RPMI8226 (cell line): ENCODE results near the gene NOS1.
"Not testable (repeated sequence)": the region's sequence is repeated elsewhere in the genome, so short reads cannot be mapped to it uniquely, and the experiment has no call there.

Experiments
- DNase-seq: peaks from one replicate; pipeline ENCODE4 v3.0.0-alpha.2; 2015

Gene NOS1

GRCh38 chr12:117361347-117361751, at the start of gene NOS1:
NOS1 (minus strand) TSS chr12:117361626; CDS start chr12:117331069, 30,557 bp downstream.
- DNase-seq = no peak

- no peak for DNase-seq
These were observed 47.9 kb upstream of the NOS1 start for GRCh38 chr12:117409286-117409685.

- no peak for DNase-seq
These were observed 46.9 kb upstream of the NOS1 start for GRCh38 chr12:117408161-117408791.

DNA sequence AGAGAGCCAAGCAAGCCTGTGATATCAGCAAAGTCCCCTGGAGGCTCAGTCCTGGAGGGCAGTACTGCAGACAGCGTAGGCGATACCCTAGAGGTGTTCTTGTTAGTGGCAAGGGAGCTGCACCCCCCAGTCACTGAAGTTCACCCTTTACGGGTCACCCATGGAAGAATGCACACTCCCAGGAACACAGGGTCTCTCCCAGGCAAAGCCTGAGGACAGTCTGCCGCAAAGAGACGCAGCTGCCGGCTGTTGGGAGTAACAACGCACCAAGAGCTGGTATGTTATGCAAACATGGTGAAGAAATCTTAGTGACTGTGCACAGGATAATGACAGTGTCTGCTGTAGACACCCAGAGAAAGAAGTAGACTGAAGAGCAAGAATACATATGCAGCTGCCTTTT, 43.5 kb upstream of the NOS1 start:
- no peak for DNase-seq

GRCh38 chr12:117404203-117404853, 42.9 kb upstream of the NOS1 start:
- DNase-seq = no peak

DNA sequence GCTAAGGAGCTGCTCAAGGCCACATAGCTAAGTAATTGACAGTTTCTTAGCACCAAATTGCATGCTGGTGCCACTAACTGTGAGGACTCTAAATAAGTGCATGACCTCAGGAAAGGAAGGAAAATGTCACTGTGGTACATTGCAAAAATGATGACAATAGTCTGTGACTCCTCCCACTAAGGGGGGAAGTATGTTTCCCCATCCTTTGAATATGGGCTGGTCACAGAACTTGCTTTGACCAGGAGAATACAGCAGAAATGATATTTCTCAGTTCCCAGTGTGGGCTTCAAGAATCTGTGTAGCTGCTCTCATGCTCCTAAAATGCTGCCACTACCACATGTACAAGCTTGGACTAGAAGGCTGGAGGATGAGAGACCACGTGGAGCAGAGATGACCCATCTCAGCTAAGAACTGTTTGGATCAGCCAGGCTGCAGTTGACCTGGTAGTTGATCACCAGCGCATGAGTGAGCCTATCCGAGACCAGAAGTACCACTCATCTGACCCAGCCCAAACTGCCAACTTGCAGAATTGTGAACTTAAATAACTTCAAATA, 42.2 kb upstream of the NOS1 start:
- no peak for DNase-seq

GRCh38 chr12:117402363-117402762, 40.9 kb upstream of the NOS1 start:
- DNase-seq = no peak

GRCh38 chr12:117400912-117401311, 39.5 kb upstream of the NOS1 start:
- DNase-seq = no peak

- DNase-seq = not testable (repeated sequence)
These were observed 37.1 kb upstream of the NOS1 start for GRCh38 chr12:117398482-117398881.

DNA sequence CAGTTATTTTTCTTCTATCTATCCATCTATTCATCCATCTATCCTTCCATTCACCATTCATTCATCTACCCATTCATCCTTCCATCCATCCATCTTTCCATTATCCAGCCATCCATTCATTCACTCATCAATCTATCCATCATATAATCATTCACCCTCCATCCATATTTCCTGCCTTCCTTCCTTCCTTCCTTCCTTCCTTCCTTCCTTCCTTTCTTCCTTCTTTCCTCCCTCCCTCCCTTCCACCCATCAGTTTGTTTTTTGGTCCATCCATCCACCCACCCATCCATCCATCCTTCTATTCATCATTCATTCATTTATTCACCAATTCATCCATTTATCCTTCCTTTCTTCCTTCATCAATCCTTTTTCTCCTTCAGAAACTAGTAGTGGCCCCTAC, 34.3 kb upstream of the NOS1 start:
- DNase-seq = no peak

DNA sequence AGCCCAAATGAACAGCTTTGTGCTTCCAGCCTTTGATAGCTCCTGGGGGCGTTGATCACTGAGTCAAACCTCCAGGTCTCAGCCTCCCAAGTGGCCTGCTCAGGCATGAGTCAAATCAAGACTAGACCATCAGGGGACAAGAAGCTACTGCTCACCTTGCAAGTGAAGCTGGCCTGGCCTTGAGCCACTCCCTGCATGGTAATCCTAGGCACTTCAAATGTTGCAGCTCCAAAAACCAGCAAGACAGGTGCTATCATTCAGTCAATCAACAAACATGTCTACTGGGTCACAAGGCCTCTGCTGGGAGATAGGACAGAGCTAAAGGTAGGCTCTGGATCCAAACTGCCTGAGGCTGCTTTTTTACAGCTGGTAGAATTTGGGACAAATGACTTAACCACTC, 33.1 kb upstream of the NOS1 start:
- DNase-seq = no peak

DNA sequence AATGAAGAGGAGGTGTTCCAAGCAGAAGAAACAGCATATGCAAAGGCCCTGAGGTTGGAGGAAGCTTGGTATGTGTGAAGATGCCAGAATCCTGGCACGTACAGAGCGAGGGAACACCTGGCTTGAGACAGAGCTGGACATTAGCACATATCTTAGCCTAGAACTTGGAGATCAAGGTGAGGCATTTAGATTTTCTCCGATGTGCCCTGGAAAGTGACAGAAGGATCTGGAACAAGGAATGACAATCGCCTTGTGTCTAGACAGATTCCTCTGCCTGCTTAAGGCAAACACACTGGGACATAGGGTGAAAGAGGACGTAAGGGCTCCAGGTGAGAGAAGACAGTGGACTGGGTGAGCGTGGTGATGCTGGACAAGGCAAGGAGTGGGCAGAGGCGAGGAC, 32.2 kb upstream of the NOS1 start:
- no peak for DNase-seq

DNA sequence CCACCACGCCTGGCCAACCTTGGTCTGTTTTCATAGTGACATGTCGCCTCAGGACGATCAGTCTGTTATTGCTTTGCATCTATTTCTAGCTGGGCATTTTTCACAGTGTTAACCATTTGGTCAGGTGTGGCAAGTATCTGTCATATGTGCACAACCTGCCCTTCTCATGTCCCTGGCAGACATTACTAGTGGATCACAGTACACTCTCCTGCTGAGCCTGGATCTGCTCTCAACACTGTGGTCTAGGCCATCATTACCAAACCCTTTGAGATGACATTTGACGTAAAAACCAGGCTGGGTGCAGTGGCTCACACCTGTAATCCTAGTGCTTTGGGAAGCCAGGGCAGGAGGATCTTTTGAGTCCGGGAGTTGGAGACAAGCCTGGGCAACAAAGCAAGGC, 29.4 kb upstream of the NOS1 start:
- no peak for DNase-seq

DNA sequence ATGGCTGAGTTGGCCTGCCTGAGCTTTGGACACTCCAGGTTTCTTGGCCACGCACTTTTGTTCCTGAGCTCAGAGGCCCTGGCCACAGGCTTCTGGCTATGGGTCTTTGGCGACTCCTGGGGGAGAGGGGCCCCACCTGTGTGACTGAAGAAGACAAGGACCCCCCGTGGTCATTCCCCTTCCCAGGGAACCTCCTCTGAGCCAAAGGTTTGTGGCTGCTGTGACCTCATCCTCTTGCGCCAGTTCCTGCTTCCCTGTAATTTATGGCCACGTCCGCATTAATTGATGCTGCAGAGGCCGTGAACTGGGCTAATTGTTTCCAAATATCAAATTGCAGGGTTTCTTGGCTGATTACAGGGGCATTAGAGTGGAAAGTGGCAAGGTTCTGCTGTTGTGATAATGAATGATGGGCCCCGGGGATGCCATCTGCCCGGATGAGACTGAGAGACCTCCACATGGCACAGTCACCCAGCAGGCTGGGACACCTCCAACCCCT, 27.6 kb upstream of the NOS1 start:
- no peak for DNase-seq

GRCh38 chr12:117387832-117388231, 26.4 kb upstream of the NOS1 start:
- no peak for DNase-seq

DNA sequence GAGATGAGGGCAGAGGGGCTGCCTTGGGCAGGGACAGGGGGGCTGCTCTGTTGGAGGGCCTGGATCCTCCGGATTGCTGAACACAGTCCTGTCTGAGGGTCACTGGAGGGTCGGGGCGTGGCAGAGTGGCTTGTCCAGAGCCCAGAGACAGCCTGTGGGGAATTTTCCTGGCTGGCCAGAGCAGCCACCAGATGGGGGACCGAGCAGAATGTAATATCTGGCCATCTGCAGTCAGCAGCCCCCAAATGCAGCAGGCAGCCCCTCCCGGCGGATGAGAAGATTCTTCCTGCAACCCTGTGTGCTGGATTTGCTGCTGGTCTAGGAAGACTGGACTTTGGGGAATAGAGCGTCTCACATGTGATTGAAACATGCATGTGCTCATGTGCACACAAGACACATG, 23.3 kb upstream of the NOS1 start:
- no peak for DNase-seq

DNA sequence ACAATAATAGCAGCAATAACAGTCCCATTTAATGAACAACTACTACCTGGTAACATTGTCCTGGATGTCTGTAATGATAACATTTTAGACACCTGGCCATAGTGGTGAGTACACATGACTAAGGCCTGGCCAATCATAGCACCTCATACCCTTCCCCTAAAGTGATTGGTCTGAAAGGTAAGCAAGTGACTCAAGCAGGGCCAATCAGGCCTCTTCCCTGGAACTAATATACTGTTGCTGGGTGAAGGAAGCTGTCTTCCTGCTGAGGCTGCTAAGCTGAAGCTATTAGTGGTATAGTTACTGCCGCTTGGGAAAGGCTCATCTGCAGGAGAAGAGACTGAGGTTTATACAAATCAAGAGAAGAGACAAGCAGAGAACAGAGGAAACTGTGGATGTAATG, 18.7 kb upstream of the NOS1 start:
- DNase-seq = no peak

DNA sequence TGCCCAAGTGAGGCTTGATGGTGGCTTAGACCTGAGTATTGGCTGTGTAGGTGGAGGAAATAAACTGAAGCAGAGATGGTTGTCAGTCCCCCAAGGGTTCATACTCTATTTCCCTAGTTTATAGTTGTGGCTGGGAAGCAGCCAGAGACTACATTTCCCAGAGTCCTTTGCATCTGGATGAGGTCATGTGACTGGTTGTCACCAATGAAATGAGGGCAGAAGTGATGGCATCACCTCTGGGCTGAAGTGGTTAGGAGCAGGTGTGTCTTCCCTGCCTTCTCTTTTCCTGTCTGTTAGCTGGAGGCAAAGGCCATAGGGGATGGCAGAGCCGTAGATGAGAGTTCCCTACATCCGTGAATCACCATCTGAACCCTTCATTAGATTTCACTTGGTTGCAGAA, 16.3 kb upstream of the NOS1 start:
- DNase-seq = no peak

DNA sequence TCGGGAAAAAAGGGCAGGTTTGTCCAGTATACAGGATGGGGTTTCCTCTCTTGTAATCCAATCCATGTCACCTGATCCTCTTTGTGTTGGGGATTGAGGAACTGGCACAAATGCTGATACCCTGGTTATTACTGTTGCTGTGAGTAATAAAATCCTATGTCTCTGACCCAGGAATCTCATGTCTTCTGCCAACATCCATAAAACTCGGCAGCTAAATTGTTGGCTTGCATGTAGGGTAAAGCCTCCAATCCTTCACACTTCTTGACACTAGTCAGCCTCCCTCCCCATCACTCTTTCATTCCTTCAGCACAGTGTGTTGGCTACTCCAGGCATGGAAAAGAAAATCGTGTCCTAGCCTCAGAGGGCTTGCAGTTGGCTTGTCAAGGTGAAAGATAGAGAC, 9.2 kb upstream of the NOS1 start:
- DNase-seq = no peak

DNA sequence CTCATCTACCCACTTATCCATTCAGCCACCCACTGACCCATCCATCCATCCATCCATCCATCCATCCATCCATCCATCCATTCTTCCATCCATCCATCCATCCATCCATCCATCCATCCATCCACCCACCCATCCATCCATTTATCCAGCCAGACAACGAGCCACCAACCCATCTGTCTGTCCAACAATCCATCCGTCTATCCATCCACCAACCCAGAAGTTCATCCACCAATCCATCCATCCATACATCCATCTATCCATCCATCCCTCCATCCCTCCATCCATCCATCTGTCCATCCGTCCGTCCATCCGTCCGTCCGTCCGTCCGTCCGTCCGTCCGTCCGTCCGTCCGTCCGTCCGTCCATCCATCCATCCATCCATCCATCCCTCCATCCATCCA, 8.6 kb upstream of the NOS1 start:
- DNase-seq = not testable (repeated sequence)

- DNase-seq = peak; percentile 75
These were observed 5.7 kb upstream of the NOS1 start for GRCh38 chr12:117367006-117367638.

DNA sequence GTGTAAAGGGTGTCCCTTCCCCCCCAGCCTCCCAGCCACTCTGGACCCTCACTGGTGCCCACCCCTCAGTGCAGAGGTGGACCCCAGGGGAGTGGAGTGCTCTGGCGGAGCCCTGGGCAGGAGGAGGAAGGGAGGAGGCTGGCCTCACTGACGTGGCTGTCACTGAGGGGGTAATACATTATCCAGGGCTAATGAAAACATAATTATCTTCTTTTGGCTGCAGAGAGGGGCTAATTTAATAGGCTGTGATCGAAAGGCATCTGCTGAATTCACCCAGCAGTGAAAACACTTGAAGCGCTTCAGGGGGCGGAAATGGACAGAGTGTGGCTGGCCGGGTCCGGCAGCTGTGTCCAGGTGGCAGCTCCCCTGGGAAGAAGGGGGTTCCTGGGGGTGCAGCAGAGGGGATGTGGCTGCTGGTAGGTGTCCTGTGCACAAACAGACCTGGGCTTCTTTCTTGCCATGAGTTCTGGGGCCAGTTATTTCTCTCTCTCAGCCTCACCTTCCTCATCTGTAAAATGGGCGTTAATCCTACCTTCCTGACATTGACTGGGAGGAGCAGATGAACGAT, 3.7 kb upstream of the NOS1 start:
- DNase-seq = no peak

GRCh38 chr12:117363953-117364486, 2.6 kb upstream of the NOS1 start:
- DNase-seq = no peak
